GM19463 (cell line): Measurements from ENCODE around the gene GPSM3.
"Not testable (repeated sequence)": the region's sequence is repeated elsewhere in the genome, so short reads cannot be mapped to it uniquely, and the experiment has no call there.

ENCODE experiments used
- ATAC-seq: cut with Tn5 transposase; IDR thresholded peaks from one replicate; pipeline ENCODE4 v1.9.1; 2021; ENCODE audit warnings: mild to moderate bottlenecking, moderate library complexity; ENCODE audit not compliant: unreplicated experiment

The GPSM3 gene

DNA sequence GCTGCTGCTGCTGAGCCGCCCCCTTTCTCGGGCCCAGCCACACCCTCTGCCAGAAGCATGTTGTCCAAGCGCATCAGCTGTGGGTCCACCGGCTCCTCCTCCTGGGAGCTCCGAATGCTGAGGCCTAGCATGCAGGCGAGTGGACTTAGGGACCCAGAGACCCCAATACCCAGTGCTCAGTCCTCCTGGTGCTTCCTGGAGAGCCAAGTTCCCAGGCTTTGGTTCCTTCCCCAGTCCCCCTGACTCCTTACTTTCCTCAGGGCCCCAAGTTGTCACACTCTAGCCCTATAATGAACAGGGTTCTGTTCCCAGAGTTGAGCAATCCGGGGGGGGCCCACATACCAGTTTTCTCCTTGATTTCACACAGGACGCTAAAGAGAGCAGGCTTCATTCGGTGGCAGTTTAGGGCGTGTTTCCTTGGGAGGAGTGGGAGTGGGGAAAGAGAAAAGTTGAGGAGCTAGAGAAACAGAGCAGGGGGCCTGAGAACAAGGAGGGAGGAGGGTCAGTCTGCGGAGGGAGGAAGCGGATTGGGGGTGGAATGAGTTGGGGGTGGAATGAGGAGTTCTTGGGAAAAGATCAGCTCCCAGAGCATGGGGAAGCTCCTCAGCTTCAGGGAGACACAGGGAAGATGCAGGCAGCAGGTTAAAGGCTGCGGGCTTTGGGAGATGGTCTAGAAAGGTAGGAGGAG lies 3.9 kb downstream of the GPSM3 start:
- ATAC-seq, result no peak

- ATAC-seq, result not testable (repeated sequence)
These were observed 4.6 kb downstream of the GPSM3 start for GRCh38 chr6:32187725-32188380.

GRCh38 chr6:32187009-32187709 lies 5.3 kb downstream of the GPSM3 start:
- no peak for ATAC-seq

DNA sequence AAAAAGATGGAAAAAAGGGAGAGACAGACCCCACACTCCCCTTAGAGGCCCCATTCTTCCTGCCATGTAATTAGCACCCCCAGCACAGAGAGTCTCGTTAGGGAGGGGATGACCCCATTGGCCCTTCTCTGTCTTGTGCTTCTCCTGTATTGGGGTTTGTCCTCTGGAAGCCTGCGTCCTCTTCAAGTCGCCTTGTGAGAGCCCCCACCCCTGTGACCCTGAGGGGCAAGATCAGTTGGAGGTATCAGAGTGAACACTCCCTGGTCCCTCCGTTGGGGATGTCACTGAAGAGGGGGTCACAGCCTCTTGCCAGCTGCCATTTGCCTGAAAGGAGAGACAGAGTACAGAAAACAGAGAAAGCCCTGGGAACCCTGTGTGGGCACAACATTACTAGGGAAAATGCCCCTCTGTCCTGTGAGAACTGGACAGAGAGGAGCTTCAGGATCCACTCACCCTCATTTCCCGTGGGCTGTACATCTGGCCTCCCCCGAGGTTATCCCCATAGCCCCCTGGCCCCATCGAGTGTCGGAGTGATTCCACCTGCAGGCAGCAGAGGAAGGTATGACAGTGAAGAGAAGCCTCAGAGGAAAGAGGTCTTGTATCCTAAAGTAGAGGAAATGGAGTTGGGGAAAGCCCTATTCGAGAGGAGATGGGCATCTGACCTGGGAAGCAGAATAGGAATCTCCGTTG lies 6.1 kb downstream of the GPSM3 start:
- not testable (repeated sequence) for ATAC-seq

DNA sequence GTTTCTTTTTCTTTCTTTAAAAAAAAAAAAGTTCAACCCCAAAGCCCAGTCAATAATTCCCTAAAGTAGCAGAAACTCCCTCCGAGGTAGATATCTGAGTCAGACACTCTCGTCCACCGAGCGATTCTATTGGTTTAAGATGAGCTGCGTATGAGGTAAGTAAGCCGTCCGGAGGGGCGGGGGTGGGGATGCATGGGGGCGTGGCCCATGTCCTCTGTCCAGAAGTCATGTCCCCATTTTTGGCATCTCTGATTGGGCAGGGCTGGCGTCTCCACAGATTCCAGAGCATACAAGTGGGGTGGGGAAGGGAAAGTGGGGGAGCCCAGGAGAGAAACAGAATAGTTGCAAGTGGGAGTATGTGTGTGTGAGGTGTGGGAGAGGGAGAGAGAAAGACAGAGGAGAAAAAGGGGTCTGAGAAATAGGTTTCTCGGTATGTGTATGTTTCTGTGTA lies 6.7 kb downstream of the GPSM3 start:
- not testable (repeated sequence) for ATAC-seq

DNA sequence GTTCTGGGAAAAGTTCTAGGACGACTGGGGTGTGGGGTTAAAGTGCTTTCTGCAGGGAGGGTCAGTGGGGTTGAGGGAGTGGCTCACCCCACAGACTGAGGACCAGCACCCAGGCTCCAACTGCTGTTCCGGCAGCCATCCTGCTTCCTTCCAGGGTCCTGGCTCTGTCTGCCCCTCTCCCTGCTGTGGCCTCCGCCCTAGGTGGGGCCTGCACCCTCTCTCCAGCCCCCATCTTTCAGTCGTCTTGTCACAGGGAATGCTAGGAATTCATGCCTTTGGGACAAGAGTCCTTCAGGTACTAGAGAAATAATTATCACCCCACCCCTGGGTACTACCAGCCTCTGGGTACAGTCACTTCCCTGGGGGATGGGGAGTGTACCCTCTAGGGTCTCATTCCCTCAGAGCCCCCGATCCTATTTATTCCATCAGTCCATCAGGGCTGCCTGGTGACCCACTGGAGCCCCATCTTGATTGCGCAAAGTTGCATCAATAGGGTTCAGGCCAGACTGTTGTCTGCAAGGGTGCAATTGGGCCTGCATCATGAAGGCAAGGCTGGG lies 8.3 kb downstream of the GPSM3 start, which contains the start of gene AGER:
Gene AGER (minus strand): TSS at position 170 of the 557 bp plus-strand sequence. CDS start 31 bp downstream, at position 139.
- ATAC-seq, result no peak

DNA sequence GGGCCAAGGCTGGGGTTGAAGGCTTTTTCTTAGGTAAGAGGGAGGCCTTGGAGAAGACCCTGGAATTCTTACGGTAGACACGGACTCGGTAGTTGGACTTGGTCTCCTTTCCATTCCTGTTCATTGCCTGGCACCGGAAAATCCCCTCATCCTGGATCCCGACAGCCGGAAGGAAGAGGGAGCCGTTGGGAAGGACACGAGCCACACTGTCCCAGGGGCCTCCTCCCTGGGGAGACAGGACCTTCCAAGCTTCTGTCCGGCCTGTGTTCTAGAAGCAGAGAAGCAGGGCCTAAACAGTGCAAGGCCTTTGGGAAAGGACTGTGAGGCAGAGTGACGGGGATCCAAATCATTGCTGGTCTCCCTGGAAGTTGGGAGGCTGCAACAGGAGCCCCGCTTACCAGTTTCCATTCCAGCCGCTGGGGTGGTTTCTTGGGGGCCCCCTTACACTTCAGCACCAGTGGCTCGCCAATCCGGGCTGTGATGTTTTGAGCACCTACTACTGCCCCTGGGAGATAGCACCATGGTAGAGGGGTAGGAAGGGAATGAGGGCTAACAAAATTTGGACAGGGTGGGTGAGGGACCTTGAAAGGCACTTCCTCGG lies 8.9 kb downstream of the GPSM3 start:
- ATAC-seq, result no peak

DNA sequence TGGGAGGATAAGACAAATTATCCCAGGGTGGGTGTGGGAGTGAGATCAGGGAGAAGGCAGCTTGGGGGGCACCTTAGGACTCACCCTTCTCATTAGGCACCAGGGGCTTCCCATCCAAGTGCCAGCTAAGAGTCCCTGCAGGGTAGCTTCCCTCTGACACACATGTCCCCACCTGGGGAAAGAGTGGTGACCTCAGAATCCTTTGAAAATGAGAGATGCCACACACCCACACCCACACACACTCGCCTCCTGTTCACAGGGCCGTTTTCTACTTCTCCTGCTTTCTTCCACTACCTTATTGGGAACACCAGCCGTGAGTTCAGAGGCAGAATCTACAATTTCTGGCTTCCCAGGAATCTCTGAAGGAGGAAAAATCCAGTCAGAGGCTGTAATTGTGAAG lies 9.4 kb downstream of the GPSM3 start:
- no peak for ATAC-seq

DNA sequence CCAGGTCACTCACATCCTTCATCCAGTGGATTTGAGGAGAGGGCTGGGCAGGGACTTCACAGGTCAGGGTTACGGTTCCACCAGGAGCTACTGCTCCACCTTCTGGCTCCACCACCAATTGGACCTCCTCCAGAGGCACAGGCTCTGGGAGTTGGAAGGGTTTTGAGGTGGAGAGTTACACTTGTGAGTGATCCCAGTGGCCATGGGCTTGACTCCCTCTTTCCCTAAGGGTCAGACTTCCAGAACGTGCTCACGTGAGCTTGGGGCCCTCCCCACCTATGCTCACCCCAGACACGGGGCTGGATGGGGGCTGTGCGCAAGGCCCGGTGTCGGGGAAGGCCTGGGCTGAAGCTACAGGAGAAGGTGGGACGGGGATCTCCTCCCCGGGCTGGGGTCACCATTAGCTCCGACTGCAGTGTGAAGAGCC lies 9.9 kb downstream of the GPSM3 start:
- no peak for ATAC-seq

GRCh38 chr6:32181915-32182529 lies 10.4 kb downstream of the GPSM3 start:
- ATAC-seq, result no peak

GRCh38 chr6:32181148-32181702 lies 11.2 kb downstream of the GPSM3 start:
- ATAC-seq, result no peak

DNA sequence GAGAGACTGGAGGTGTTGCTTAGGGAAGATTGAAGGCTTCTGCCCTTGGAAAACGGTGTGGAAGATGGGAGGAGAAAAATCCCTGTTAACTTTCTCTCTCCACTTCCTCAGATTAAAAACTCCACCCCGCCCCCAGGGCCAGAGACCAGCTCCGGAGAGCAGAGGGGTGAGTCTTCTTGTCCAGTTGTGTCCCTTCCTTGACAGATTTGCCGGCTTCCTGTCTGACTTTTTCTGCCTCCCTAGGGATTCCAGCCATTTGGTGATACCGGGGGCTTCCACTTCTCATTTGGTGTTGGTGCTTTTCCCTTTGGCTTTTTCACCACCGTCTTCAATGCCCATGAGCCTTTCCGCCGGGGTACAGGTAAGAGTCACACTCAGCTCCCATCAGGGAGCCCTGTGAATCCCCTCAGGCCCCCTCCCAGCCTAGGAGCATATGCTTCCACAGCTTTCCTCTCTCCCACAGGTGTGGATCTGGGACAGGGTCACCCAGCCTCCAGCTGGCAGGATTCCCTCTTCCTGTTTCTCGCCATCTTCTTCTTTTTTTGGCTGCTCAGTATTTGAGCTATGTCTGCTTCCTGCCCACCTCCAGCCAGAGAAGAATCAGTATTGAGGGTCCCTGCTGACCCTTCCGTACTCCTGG lies 12.6 kb downstream of the GPSM3 start:
- ATAC-seq, result no peak

DNA sequence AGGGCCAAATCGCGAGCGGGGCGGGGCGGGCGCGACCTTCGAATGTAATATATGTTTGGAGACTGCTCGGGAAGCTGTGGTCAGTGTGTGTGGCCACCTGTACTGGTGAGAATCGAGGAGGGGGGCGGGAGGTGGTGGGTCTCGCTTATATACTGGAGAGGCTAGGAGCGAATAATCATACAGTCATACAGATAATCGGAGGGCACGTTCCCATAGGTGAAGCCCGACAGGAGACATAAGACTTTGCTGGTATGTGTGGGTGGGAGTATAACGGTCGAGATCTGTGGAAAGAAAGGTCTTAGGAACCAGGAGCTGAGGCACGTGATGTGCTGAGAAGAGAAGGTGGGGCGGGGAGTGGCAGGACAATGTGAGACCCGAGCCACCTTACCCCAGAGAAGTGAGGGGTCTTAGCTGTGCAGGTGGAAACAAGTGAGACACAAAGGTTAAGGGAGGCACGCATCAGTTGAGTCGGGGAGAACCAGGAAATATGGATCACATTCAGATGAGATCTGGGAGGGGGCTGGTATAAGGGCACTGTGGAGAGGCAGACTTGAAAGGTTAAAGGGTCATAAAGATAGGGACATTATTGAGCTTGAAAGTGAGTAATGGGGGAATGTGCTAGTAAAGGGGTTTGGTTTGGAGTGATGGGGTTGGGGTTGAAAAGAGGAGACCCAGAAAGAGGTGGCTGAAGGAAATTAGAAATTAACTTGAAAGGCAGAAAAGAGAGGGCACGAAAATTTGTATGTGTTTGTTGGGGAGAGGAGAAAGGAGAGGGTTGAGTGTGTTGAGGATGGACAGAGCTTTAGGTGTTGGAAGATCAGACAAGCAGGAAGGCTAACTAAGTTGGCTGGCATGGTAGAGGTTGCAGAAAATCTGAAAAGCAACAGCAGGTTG lies 13.6 kb downstream of the GPSM3 start:
- ATAC-seq, result no peak

- ATAC-seq, result peak; percentile 76
These were observed 14.5 kb downstream of the GPSM3 start, which contains the start of gene RNF5 for GRCh38 chr6:32177788-32178546. Gene RNF5 (plus strand): TSS chr6:32178405. CDS start chr6:32178512, 107 bp downstream.

GRCh38 chr6:32177183-32177787 lies 15.2 kb downstream of the GPSM3 start:
- no peak for ATAC-seq

- no peak for ATAC-seq
These were observed 15.8 kb downstream of the GPSM3 start for GRCh38 chr6:32176476-32177182.
